Sigmoid colon (tissue), 7 donors: Measurements from ENCODE around the gene TMPRSS9. TPM values are rescaled to one million over a fixed set of nuclear protein-coding genes. Genes with fewer than 3 reads are reported as not detected.

Experiments used
- DNase-seq: peaks from one replicate; pipeline ENCODE4 v3.0.0-alpha.2; 2019
- H3K27ac ChIP-seq, 4 donors: fragments of 200-600 bp; sonication (generic); one replicate each; pipeline ENCODE4 v1.5.1; 2016 to 2019; ENCODE audit warnings: mild to moderate bottlenecking in 1 of 4
- H3K27me3 ChIP-seq, 3 donors: fragments of 200-600 bp; sonication (generic); one replicate each; pipeline ENCODE4 v1.5.1; 2019; ENCODE audit warnings: mild to moderate bottlenecking in 1 of 3
- H3K36me3 ChIP-seq, 4 donors: fragments of 200-600 bp; sonication (generic); one replicate each; pipeline ENCODE4 v1.5.1; 2016 to 2019
- H3K4me1 ChIP-seq, 4 donors: fragments of 200-600 bp; sonication (generic); one replicate each; pipeline ENCODE4 v1.5.1; 2017 to 2019
- H3K4me3 ChIP-seq, 4 donors: fragments of 200-600 bp; sonication (generic); one replicate each; pipeline ENCODE4 v1.5.1; 2017 to 2019; ENCODE audit warnings: mild to moderate bottlenecking in 2 of 4, moderate library complexity in 1 of 4
- H3K9me3 ChIP-seq, 4 donors: fragments of 200-600 bp in 3 of 4; sonication (generic) in 3 of 4; one replicate each; pipeline versions ENCODE4 v1.5.1 to v1.6.1; 2013 to 2019
- EP300 ChIP-seq, 4 donors: sonication (generic); formaldehyde crosslinking; IDR thresholded peaks; one replicate each; pipeline ENCODE4 v1.6.1; 2017; ENCODE audit warnings: antibody characterized with exemption in 4 of 4
- POLR2A ChIP-seq, 2 donors: fragments of 450-650 bp; IDR thresholded peaks; one replicate each; pipeline ENCODE4 v1.6.1; 2016; ENCODE audit warnings: antibody characterized with exemption in 2 of 2, mild to moderate bottlenecking in 2 of 2, moderate library complexity in 2 of 2
- POLR2AphosphoS5 ChIP-seq, 4 donors: sonication (generic); formaldehyde crosslinking; IDR thresholded peaks; one replicate each; pipeline ENCODE4 v1.6.1; 2017; ENCODE audit warnings: antibody characterized with exemption in 4 of 4
- WGBS, 2 donors: extraction: QIAGEN DNeasy Blood & Tissue Kit; methylation state at CpG; one replicate each; pipeline ENCODE4 v1.1.7; 2013; 5-methylcytosine and 5-hydroxymethylcytosine counted together
- intact Hi-C: fragments of 100-400 bp; cut with DNase I; formaldehyde crosslinking; loops from one replicate; pipeline ENCODE4 v1.15.1; 2023
- polyA plus RNA-seq, 3 donors: library from polyadenylated mRNA; stranded (reverse); fragments of 200-250 nt; gene quantifications; one replicate each; pipeline ENCODE4 v1.2.3, GENCODE V29; 2013
- total RNA-seq, 4 donors: library from RNA; depleted of rRNA; stranded (reverse); fragments of >200 nt; gene quantifications; one replicate each; pipeline ENCODE4 v1.1.0, GENCODE V29; 2016
- TF ChIP-seq, protein P1 (sequence below), 4 experiments: fragments of 450-650 bp in 3 of 4; fragments of 200-600 bp in 1 of 4; IDR thresholded peaks; one replicate each; pipeline ENCODE4 v1.5.1; 2016 to 2019; ENCODE audit warnings: antibody characterized with exemption in 4 of 4, mild to moderate bottlenecking in 3 of 4, moderate library complexity in 2 of 4
- donor health status: healthy with polysubstance abuse.
- donor health status: Bipolar disorder and iron deficiency.
- donor health status: healthy.

TMPRSS9 gene
- total and polyA plus RNA-seq, 7 donors: 0.16 to 0.68 (median 0.27) TPM; not detected in 3

DNA sequence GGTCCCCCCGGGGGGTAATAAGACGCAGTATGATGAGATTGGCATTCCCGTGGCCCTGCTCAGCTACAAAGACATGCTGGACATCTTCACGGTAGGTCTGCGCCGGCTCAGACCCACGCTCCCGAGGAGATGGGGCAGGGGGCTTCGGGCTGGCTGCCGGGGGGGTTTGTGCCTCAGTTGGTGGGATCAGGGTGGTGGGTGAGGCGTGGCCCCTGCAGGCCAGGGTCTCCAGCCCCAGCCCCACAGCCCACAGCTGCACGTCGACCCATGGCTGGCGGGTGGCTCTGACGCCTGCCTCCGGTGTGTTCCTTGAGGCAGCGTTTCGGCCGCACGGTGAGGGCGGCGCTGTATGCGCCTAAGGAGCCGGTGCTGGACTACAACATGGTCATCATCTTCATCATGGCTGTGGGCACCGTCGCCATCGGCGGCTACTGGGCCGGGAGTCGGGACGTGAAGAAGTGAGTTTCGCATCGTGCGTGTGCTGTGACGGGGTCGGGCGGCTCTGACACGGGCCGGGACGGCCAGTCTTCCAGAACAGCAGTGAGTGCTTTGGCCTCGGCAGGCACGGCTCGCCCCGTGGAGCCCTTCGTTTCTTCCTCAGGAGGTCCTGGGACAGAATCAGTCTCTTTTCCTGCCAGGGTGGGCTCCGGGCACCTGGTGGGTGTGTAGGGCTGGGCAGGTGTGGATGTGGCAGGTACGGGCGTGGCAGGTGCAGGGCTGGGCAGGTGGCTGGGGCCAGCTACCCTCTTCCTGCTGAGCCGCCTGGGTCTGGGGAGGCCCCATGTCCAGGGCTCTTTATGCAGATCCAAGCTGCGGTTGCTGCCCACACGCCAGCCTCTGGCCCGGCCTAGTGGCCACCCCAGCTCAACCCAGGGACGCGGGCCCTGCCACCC is 21.1 kb upstream of the TMPRSS9 start:
- Histone ChIP-seq H3K4me1 (peaks cover 0 to 2% (median 0%) of the 10 kb centered on the region in 4 donors), H3K36me3 (peaks cover 0 to 48% (median 13%) of the 10 kb centered on the region in 4 donors), H3K27me3 (no peaks in the 10 kb centered on the region), H3K4me3 (no peak overlapping the region), H3K27ac (no peak overlapping the region), H3K9me3 (no peaks in the 10 kb centered on the region)
- no peak for DNase-seq
- TF ChIP-seq POLR2A (IDR thresholded peaks at IDR 0.05): no peak
- TF ChIP-seq POLR2AphosphoS5 (IDR thresholded peaks at IDR 0.05): no peak
- TF ChIP-seq, protein P1, sequence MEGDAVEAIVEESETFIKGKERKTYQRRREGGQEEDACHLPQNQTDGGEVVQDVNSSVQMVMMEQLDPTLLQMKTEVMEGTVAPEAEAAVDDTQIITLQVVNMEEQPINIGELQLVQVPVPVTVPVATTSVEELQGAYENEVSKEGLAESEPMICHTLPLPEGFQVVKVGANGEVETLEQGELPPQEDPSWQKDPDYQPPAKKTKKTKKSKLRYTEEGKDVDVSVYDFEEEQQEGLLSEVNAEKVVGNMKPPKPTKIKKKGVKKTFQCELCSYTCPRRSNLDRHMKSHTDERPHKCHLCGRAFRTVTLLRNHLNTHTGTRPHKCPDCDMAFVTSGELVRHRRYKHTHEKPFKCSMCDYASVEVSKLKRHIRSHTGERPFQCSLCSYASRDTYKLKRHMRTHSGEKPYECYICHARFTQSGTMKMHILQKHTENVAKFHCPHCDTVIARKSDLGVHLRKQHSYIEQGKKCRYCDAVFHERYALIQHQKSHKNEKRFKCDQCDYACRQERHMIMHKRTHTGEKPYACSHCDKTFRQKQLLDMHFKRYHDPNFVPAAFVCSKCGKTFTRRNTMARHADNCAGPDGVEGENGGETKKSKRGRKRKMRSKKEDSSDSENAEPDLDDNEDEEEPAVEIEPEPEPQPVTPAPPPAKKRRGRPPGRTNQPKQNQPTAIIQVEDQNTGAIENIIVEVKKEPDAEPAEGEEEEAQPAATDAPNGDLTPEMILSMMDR (IDR thresholded peaks at IDR 0.05): no peak
- no peak for TF ChIP-seq EP300 (IDR thresholded peaks at IDR 0.05)
- intact Hi-C loops: no loop called here
- WGBS, 2 donors: 84 to 91% methylated on average over 54 of the region's 54 CpGs

DNA sequence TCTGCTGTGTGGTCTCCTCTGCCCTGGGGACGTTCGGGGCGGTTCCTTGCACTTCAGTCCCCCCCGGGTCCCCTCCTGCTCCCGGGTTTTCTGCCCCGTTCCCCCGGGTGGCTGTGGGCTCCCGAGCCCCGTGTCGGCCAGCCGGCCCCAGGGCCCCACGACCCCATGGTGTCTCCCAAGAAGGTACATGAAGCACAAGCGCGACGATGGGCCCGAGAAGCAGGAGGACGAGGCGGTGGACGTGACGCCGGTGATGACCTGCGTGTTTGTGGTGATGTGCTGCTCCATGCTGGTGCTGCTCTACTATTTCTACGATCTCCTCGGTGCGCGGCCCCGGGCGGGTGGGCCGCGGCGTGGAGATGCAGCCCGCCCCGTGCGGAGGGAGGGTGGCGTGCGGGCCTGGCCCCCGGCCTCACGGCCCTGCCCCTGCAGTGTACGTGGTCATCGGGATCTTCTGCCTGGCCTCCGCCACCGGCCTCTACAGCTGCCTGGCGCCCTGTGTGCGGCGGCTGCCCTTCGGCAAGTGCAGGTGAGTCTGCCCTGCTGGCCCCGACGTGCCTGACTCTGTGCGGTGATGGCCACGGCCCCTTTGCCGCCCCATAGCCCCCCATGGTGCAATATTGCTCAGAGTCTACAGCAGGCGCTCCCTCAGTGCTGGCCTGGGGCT is 20.3 kb upstream of the TMPRSS9 start:
- 93 to 95% methylated on average over 52 of the region's 52 CpGs for WGBS, 2 donors
- Histone ChIP-seq H3K9me3 (no peaks in the 10 kb centered on the region), H3K27ac (no peak overlapping the region), H3K27me3 (no peaks in the 10 kb centered on the region), H3K36me3 (peaks cover 0 to 54% (median 15%) of the 10 kb centered on the region in 4 donors), H3K4me3 (no peak overlapping the region), H3K4me1 (no peaks in the 10 kb centered on the region)
- TF ChIP-seq, protein P1 (IDR thresholded peaks at IDR 0.05): no peak
- no peak for TF ChIP-seq POLR2A (IDR thresholded peaks at IDR 0.05)
- TF ChIP-seq EP300 (IDR thresholded peaks at IDR 0.05): no peak
- TF ChIP-seq POLR2AphosphoS5 (IDR thresholded peaks at IDR 0.05): no peak
- intact Hi-C loops: no loop called here
- no peak for DNase-seq

DNA sequence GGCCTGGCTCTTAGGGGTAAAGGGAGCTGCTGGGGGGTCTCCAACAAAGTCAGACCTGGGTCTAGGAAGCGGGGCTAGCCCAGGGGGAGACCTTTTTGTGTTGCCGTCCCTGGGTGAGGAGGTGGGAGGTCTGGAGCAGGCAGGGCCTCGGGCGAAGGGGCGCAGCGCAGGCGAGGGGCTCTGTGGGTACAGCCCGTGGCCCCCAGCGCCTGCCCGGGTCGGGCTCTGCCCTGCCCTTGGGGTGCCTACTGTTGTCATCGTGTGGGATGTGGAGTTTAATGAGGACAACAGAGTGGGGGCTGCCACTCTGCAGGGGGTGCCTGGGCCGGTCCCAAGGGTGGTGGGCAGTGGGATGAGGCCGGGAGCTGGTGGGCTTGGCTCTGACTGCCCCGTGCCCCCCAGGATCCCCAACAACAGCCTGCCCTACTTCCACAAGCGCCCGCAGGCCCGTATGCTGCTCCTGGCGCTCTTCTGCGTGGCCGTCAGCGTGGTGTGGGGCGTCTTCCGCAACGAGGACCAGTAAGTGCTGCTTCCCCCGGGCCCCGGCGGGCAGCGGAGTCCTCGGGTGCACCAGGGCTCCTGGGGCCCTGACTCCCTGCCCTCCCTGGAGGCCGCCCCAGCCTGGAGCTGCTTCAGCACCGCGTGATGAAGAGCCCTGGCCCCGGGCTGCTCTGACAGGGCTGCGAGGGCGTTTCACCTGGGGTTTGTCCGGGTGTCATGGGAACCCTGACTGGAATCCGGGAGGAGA is 19.4 kb upstream of the TMPRSS9 start:
- Histone ChIP-seq H3K9me3 (no peaks in the 10 kb centered on the region), H3K27me3 (no peaks in the 10 kb centered on the region), H3K36me3 (peaks cover 0 to 58% (median 15%) of the 10 kb centered on the region in 4 donors), H3K4me1 (peaks cover 0 to 4% (median 0%) of the 10 kb centered on the region in 4 donors), H3K27ac (no peak overlapping the region), H3K4me3 (no peak overlapping the region)
- no peak for TF ChIP-seq POLR2A (IDR thresholded peaks at IDR 0.05)
- TF ChIP-seq POLR2AphosphoS5 (IDR thresholded peaks at IDR 0.05): no peak
- TF ChIP-seq EP300 (IDR thresholded peaks at IDR 0.05): no peak
- TF ChIP-seq, protein P1 (IDR thresholded peaks at IDR 0.05): no peak
- 93 to 94% methylated on average over 38 of the region's 38 CpGs for WGBS, 2 donors
- intact Hi-C loops: no loop called here
- no peak for DNase-seq

DNA sequence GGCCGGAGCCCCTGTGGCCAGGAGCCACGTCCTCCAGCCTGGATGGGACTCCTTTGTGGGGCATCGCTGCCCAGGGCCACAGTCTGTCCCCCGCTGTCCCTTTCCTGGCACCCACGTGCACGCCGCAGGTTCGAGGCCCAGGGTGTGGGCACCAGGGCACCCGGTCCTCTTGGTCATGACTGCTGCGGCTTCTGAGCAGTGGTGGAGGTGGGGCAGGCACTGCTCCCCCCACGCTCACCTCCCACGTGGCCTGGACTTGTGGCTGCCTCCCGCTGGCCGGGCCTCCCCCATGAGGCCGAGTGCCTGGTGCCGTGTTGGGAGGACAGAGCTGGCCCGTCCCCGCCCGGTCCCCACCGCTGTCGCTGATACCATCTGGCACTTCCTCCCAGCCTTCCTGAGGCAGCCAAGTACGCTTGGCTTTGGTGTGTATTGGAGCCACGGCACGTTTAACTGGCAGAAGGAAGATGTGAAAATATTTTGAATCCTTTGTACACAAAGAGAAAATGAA is 18.8 kb upstream of the TMPRSS9 start:
- H3K9me3 ChIP-seq: no peaks in the 10 kb centered on the region
- intact Hi-C loops: no loop called here
- peaks cover 0 to 9% (median 0%) of the 10 kb centered on the region in 4 donors for H3K4me1 ChIP-seq
- TF ChIP-seq EP300 (IDR thresholded peaks at IDR 0.05) (no peak), POLR2AphosphoS5 (IDR thresholded peaks at IDR 0.05) (no peak), POLR2A (IDR thresholded peaks at IDR 0.05) (no peak)
- TF ChIP-seq, protein P1 (IDR thresholded peaks at IDR 0.05): no peak
- peaks cover 0 to 58% (median 15%) of the 10 kb centered on the region in 4 donors for H3K36me3 ChIP-seq
- H3K27me3 ChIP-seq: no peaks in the 10 kb centered on the region
- WGBS, 2 donors: 64 to 70% methylated on average over 24 of the region's 24 CpGs
- no peak for DNase-seq
- H3K27ac ChIP-seq: no peak overlapping the region
- H3K4me3 ChIP-seq: no peak overlapping the region
